Measurements from ENCODE around the gene ULK4. TPM values are rescaled to one million over a fixed set of nuclear protein-coding genes. Genes with fewer than 3 reads are reported as not detected.
"Not testable (repeated sequence)": the region's sequence is repeated elsewhere in the genome, so short reads cannot be mapped to it uniquely, and the experiment has no call there.

ULK4 gene
- polyA plus RNA-seq, 1 of the 3 experiments (the other 2 are of a cell fraction), result 6.2 TPM

DNA sequence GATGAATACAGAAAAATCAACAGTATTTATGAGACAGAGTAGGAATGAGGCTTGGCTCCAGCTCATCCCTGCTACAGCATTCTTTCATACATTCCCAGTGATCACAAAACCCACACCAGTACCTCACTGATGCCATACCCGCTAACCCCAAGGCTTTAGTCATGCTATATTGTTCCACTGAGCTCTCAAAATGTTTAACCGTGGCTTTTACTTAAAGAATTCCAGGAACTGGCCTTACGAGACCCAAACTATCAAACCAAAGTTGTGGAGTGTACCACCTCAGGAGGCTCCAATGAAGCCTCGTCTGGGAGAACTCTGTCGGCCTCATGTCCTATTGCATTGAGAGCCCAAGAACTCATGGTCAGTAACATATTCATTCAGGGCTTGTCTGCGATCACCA is 278.9 kb downstream of the ULK4 start (continued):
- no peak for TF ChIP-seq RAD21 (IDR thresholded peaks at IDR 0.05; ENCODE audit: low read length)
- TF ChIP-seq EP300 (IDR thresholded peaks at IDR 0.05; ENCODE audit: borderline replicate concordance in 1 of 2, low read depth in 1 of 2, low read length in 1 of 2), result no peak
- no peak for TF ChIP-seq TAF1 (IDR thresholded peaks at IDR 0.05; ENCODE audit: borderline replicate concordance, low read depth, low read length)
- TF ChIP-seq MEF2A (IDR thresholded peaks at IDR 0.05; ENCODE audit: borderline replicate concordance, low read depth), result no peak

DNA sequence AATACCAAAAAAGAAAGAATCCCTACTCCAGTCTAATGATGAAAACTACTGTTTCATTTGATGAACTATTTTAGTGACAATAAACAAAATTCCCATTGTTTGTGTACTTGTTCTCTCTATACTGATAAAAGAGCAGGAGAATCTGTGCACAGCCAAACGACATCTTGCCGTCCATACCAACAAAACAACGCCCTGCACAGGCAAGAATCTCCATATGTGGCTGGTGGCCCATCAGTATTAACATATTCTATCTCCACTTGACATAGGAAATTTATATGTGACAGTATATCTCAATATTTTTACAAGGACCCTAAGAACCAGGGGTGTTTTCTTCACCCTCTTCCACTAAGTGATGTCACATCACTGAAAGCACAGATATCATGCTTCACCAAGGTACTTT is 279.5 kb downstream of the ULK4 start:
- Histone ChIP-seq H2AFZ (ENCODE audit: low read depth) (no peak overlapping the region), H3K27ac (ENCODE audit: low read depth in 2 of 2, low read length in 1 of 2) (0 out of 4 replicates have a peak overlapping the region, but pooled peaks of 1 of the 2 experiments have one; percentile 10), H3K36me3 (replicated peaks in 1 of 2; ENCODE audit: control insufficient read depth in 1 of 2, insufficient read depth in 2 of 2, low read length in 1 of 2) (peaks cover 2 to 4% of the 10 kb centered on the region in 2 experiments), H3K27me3 (ENCODE audit: insufficient read depth) (no peaks in the 10 kb centered on the region), H4K20me1 (ENCODE audit: insufficient read depth) (no peaks in the 10 kb centered on the region), H3F3A (replicated peaks; ENCODE audit: insufficient read depth) (no peaks in the 10 kb centered on the region), H3K79me2 (ENCODE audit: insufficient read depth) (no peaks in the 10 kb centered on the region), H3K9me3 (no peaks in the 10 kb centered on the region), H3K9ac (no peak overlapping the region), H3K4me1 (ENCODE audit: control insufficient read depth in 1 of 2, insufficient read depth in 2 of 2, low read depth in 1 of 2, low read length in 1 of 2) (no peaks in the 10 kb centered on the region; a peak in 1 of 4 replicates), H3K9me2 (no peaks in the 10 kb centered on the region), H3K4me3 (ENCODE audit: low read depth in 2 of 2, low read length in 1 of 2) (no peak overlapping the region), H3K4me2 (no peak overlapping the region)
- POLR2A ChIA-PET, result no interaction called here
- CTCF ChIA-PET, result interaction anchor here (1.0 kb wide), 1 partner anchor 11 kb away, joined by 3 read pairs; no protein-coding TSS in a partner anchor
- no peak for TF ChIP-seq EZH2phosphoT487 (IDR thresholded peaks at IDR 0.05; ENCODE audit: borderline replicate concordance, low read depth)
- TF ChIP-seq, protein P1, sequence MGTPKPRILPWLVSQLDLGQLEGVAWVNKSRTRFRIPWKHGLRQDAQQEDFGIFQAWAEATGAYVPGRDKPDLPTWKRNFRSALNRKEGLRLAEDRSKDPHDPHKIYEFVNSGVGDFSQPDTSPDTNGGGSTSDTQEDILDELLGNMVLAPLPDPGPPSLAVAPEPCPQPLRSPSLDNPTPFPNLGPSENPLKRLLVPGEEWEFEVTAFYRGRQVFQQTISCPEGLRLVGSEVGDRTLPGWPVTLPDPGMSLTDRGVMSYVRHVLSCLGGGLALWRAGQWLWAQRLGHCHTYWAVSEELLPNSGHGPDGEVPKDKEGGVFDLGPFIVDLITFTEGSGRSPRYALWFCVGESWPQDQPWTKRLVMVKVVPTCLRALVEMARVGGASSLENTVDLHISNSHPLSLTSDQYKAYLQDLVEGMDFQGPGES (IDR thresholded peaks at IDR 0.05; ENCODE audit: low read depth, low read length), result no peak
- WGBS (ENCODE audit: low lambda C conversion rate), result 89% methylated on average over 3 of the region's 3 CpGs
- no peak for DNase-seq

DNA sequence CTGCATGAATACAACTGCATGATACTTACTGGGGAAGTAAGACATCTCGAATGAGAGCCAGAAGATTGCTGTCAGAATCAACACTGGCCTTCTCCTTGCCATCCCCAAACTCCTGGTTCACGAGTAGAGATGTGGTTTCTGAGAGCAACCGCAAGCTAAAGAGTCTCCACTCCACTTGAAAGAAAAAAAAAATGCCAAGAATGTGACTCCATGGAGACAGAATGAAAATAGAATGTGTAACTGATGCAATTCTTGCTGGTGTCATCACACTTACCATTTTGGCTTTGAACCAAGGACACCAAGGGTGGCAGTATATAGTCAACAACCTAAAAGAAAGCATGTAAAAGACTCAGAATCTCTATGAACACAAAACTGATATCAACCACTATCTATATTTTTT is 280.4 kb downstream of the ULK4 start:
- Histone ChIP-seq H3K4me3 (ENCODE audit: low read depth in 2 of 2, low read length in 1 of 2) (no peak overlapping the region), H3F3A (replicated peaks; ENCODE audit: insufficient read depth) (no peaks in the 10 kb centered on the region), H3K9me2 (no peaks in the 10 kb centered on the region), H4K20me1 (ENCODE audit: insufficient read depth) (no peaks in the 10 kb centered on the region), H2AFZ (ENCODE audit: low read depth) (no peak overlapping the region), H3K4me2 (no peak overlapping the region), H3K4me1 (ENCODE audit: control insufficient read depth in 1 of 2, insufficient read depth in 2 of 2, low read depth in 1 of 2, low read length in 1 of 2) (no peaks in the 10 kb centered on the region; a peak in 1 of 4 replicates), H3K36me3 (replicated peaks in 1 of 2; ENCODE audit: control insufficient read depth in 1 of 2, insufficient read depth in 2 of 2, low read length in 1 of 2) (peaks cover 2 to 4% of the 10 kb centered on the region in 2 experiments), H3K9ac (no peak overlapping the region), H3K27me3 (ENCODE audit: insufficient read depth) (no peaks in the 10 kb centered on the region), H3K79me2 (ENCODE audit: insufficient read depth) (no peaks in the 10 kb centered on the region), H3K27ac (ENCODE audit: low read depth in 2 of 2, low read length in 1 of 2) (no peak overlapping the region; a peak in 1 of 4 replicates), H3K9me3 (no peaks in the 10 kb centered on the region)
- TF ChIP-seq NFIC (IDR thresholded peaks at IDR 0.05; ENCODE audit: borderline replicate concordance) (peak; percentile 20; the same call in 1 of the 2 replicates), SMC3 (IDR thresholded peaks at IDR 0.05; ENCODE audit: low read depth, low read length) (no peak)
- ChIA-PET POLR2A (no interaction called here), CTCF (no interaction called here)
- 66% methylated on average over 3 of the region's 3 CpGs for WGBS (ENCODE audit: low lambda C conversion rate)
- no peak for DNase-seq

DNA sequence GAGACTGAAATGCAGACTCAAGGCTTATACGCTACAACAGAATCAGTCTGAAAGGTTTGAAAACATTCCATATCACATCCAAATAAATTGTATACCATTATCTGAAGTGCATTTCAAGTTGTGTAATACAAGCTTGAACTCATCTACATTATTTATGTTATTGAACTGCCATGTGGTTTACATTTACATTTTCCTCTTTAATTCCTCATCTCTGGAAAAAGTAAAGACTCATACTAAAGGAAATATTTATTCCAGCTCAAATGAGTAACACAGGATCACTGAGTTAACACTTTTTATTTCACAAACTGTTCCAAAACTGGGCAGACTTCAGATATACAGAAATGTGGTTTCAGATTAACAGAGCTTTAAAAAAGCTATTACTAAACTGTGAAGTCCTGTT is 282.5 kb downstream of the ULK4 start:
- H4K20me1 ChIP-seq (ENCODE audit: insufficient read depth), result no peaks in the 10 kb centered on the region
- no peak overlapping the region for H3K4me3 ChIP-seq (ENCODE audit: low read depth in 2 of 2, low read length in 1 of 2)
- no peak overlapping the region for H3K4me2 ChIP-seq
- H3K27me3 ChIP-seq (ENCODE audit: insufficient read depth), result no peaks in the 10 kb centered on the region
- H3F3A ChIP-seq (replicated peaks; ENCODE audit: insufficient read depth), result no peaks in the 10 kb centered on the region
- no peak for DNase-seq
- H3K9me3 ChIP-seq, result no peaks in the 10 kb centered on the region
- H3K27ac ChIP-seq (ENCODE audit: low read depth in 2 of 2, low read length in 1 of 2), result no peak overlapping the region
- ChIA-PET POLR2A (no interaction called here), CTCF (no interaction called here)
- no peak overlapping the region for H2AFZ ChIP-seq (ENCODE audit: low read depth)
- no peaks in the 10 kb centered on the region for H3K79me2 ChIP-seq (ENCODE audit: insufficient read depth)
- H3K36me3 ChIP-seq (replicated peaks in 1 of 2; ENCODE audit: control insufficient read depth in 1 of 2, insufficient read depth in 2 of 2, low read length in 1 of 2), result no peaks in the 10 kb centered on the region
- H3K9ac ChIP-seq, result no peak overlapping the region
- WGBS (ENCODE audit: low lambda C conversion rate), result 93% methylated on average over 1 of the region's 1 CpG
- no peaks in the 10 kb centered on the region for H3K9me2 ChIP-seq
- H3K4me1 ChIP-seq (ENCODE audit: control insufficient read depth in 1 of 2, insufficient read depth in 2 of 2, low read depth in 1 of 2, low read length in 1 of 2), result no peaks in the 10 kb centered on the region; a peak in 1 of 4 replicates
- TF ChIP-seq FOXJ3 (CRISPR knock-in tag; IDR thresholded peaks at IDR 0.05), result no peak

DNA sequence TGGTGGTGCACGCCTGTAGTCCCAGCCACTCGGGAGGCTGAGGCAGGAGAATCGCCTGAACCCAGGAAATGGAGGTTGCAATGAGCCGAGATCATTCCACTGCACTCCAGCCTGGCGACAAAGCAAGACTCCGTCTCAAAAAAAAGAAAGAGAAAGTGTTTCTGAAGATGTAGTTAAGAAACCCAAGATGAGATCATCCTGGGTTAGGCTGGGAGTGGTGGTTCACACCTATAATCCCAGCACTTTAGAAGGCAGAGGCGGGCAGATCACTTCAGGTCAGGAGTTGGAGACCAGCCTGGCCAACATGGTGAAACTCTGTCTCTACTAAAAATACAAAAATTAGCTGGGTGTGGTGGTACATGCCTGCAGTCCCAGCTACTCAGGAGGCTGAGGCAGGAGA is 286.8 kb downstream of the ULK4 start:
- H3K4me3 ChIP-seq (ENCODE audit: low read depth in 2 of 2, low read length in 1 of 2); H3K4me2 ChIP-seq; H3K9me3 ChIP-seq; H3K9ac ChIP-seq; H2AFZ ChIP-seq (ENCODE audit: low read depth); H3K4me1 ChIP-seq (ENCODE audit: control insufficient read depth in 1 of 2, insufficient read depth in 2 of 2, low read depth in 1 of 2, low read length in 1 of 2); DNase-seq; H4K20me1 ChIP-seq (ENCODE audit: insufficient read depth); H3F3A ChIP-seq (replicated peaks; ENCODE audit: insufficient read depth); H3K79me2 ChIP-seq (ENCODE audit: insufficient read depth); H3K36me3 ChIP-seq (replicated peaks in 1 of 2; ENCODE audit: control insufficient read depth in 1 of 2, insufficient read depth in 2 of 2, low read length in 1 of 2); POLR2A ChIA-PET; H3K9me2 ChIP-seq; CTCF ChIA-PET; H3K27me3 ChIP-seq (ENCODE audit: insufficient read depth); H3K27ac ChIP-seq (ENCODE audit: low read depth in 2 of 2, low read length in 1 of 2): not testable (repeated sequence)
- 95% methylated on average over 7 of the region's 7 CpGs for WGBS (ENCODE audit: low lambda C conversion rate)
